Inferior parietal cortex (tissue), 1 donor: ENCODE results near the gene UBL3.

Experiments
- DNase-seq: peaks from one replicate; pipeline ENCODE4 v3.0.0-alpha.2; 2016; ENCODE audit errors: extremely low spot score

UBL3 gene

GRCh38 chr13:29758531-29759114 is 91.8 kb downstream of the UBL3 start:
- no peak for DNase-seq

- no peak for DNase-seq
Observed at GRCh38 chr13:29756506-29756905, 93.9 kb downstream of the UBL3 start.

GRCh38 chr13:29754473-29754806 is 96.0 kb downstream of the UBL3 start:
- no peak for DNase-seq

GRCh38 chr13:29753618-29754472 is 96.6 kb downstream of the UBL3 start:
- DNase-seq = no peak

- no peak for DNase-seq
Observed at GRCh38 chr13:29752175-29752574, 98.2 kb downstream of the UBL3 start.

GRCh38 chr13:29750183-29750530 is 100.3 kb downstream of the UBL3 start:
- DNase-seq = no peak

- DNase-seq = no peak
Observed at GRCh38 chr13:29749401-29750182, 100.8 kb downstream of the UBL3 start.

- no peak for DNase-seq
Observed at GRCh38 chr13:29748097-29748496, 102.3 kb downstream of the UBL3 start.

DNA sequence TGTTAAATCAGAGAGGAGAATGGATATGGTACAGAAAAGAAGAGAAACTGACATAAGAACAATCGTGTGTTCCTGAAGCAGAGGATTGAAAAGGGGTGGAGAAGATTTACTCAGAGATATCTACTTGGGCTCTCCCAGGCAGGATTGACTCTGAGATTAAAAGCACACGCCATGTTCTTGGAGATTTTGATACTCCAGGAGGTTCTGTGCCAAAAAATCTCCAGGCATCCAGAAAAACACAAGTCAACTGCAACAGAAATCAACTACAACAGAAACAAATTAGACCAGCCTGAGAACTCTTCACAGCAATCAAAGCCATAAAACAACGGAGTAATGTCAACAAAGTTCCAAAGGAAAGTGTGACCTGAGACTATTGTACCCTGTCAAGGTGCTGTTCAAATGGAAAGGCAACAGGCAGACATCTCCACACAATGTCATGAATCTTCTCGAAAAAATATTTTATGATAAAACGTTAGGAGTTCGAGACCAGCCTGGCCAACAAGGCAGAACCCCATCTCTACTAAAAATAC is 104.2 kb downstream of the UBL3 start:
- DNase-seq = no peak

GRCh38 chr13:29745704-29746103 is 104.7 kb downstream of the UBL3 start:
- no peak for DNase-seq

DNA sequence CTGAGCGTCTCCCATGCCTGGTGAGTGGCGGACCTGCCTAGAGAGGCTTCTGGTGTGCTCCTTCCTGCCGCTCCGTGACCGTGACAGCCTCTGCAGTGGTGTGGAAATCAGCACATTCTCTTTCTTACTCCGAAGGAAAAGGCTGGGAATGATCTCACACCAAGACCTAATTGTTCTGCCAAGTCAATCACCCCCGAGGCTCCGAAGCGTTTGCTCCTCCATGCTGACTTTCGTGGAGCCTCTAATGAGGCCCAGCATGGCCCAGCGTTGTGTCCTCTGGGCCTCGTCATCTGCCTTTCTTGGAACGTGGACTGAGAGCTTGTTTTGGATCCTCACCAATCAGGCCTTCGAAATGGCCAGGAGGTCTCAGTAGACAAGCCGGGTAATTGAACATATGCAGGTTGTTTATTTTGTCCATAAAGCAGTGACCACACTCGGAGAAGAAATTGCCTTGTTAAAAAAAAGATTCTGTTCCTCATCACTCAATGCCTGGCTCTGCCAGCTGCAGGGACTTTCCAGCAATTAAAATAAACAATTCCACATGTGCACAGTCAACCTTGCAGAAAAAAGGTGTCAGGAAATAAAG is 107.1 kb downstream of the UBL3 start:
- no peak for DNase-seq

DNA sequence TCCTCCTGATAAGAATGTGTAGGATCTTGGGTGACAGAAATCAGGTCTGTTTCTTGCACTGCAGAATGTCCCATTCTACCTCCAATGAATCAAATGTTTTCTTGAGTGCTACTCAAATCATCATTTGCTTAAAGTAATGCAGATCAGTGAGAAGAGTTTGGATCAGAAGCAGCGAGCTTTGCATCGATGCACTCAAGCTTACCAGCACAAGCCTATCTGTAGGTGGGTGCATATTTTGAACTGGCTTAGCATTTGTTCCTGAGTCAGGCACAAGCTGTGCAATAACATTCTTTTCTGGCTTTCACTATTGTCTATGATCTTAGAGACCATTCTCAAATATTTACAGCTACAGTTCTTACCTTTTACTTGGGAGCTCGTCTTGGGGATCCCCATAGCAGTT is 109.5 kb downstream of the UBL3 start:
- DNase-seq = no peak

DNA sequence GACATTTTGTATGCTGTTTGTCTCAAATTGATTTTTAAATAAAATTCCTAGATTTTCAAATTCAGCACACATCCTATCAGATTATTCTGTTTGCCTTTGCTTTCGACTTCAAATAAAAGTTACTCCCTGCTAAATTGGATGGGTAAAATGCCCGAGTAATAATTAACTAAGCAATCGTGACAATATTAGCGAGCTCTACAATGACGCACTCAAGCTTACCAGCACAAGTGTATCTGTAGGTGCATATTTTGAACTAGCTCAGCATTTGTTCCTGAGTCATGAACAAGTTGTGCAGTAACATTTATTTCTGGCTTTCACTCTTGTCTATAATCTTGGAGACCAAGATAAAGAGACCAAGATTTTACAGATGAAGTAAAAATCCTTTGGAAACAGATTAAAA is 113.4 kb downstream of the UBL3 start:
- no peak for DNase-seq

DNA sequence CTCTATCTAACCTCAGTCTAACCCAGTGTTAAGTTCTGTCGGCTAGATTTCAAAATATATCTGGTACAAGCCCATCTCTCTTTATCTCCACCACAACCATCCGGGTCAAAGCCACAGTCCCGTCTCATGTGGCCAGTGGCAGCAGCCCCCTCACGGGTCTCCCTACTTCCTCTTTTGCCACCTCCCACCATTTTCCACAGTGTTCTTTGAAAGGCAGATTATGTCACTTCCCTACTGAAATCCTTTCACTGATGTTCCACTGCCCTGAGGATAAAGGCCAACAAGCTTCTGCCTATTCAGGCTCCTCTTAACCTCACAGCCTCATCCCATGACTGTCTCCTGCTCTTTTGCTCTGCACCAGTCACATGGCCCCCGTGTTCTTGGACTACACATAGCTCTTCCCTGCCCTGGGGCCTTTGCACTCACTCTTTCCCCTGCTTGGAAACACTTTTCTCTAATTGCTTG is 117.2 kb downstream of the UBL3 start:
- no peak for DNase-seq

GRCh38 chr13:29730253-29730652 is 120.2 kb downstream of the UBL3 start:
- DNase-seq = no peak

- DNase-seq = no peak
Observed at GRCh38 chr13:29722415-29722814, 128.0 kb downstream of the UBL3 start.

GRCh38 chr13:29721766-29722165 is 128.7 kb downstream of the UBL3 start:
- DNase-seq = no peak

- no peak for DNase-seq
Observed at GRCh38 chr13:29718694-29719093, 131.7 kb downstream of the UBL3 start.

- DNase-seq = no peak
Observed at GRCh38 chr13:29716493-29716892, 133.9 kb downstream of the UBL3 start.
